ENCODE results near the gene SAP130. TPM values are rescaled to one million over a fixed set of nuclear protein-coding genes. Genes with fewer than 3 reads are reported as not detected.

The SAP130 gene
- total RNA-seq, 1 experiment from 2014 or later = 45.6 TPM

- no peak overlapping the region for H4K91ac ChIP-seq (ENCODE audit: insufficient read length, low read depth, low read length)
- H3K9ac ChIP-seq (ENCODE audit: extremely low read depth, insufficient read length, low read length) = no peak overlapping the region
- H3K27me3 Mint-ChIP-seq (ENCODE audit: low read depth) = no peaks in the 10 kb centered on the region
- H3K9me3 Mint-ChIP-seq = no peaks in the 10 kb centered on the region
- H4K20me1 ChIP-seq (ENCODE audit: control insufficient read depth, insufficient read depth, insufficient read length) = no peaks in the 10 kb centered on the region
- no peak overlapping the region for H2AK5ac ChIP-seq (ENCODE audit: insufficient read length, low read length)
- DNase-seq = no peak
- H2BK20ac ChIP-seq (ENCODE audit: low read depth, low read length, poor library complexity, severe bottlenecking) = no peak overlapping the region
- H3T11ph ChIP-seq (ENCODE audit: low read length) = no peak overlapping the region
- peaks cover 17 to 59% (median 41%) of the 10 kb centered on the region in 3 experiments for H3K36me3 Mint-ChIP-seq (ENCODE audit: insufficient read depth in 1 of 3, low read depth in 3 of 3)
- H3K14ac ChIP-seq (ENCODE audit: insufficient read depth, low read length) = no peak overlapping the region
- H3K18ac ChIP-seq (ENCODE audit: insufficient read length, low read depth, low read length) = no peak overlapping the region
- no peak overlapping the region for H3K4ac ChIP-seq (ENCODE audit: low read depth, low read length)
- no peak overlapping the region for H3K27ac Mint-ChIP-seq
- no peaks in the 10 kb centered on the region for H3K4me1 Mint-ChIP-seq
- no peak overlapping the region for H2BK15ac ChIP-seq (ENCODE audit: low read depth, low read length)
- no peaks in the 10 kb centered on the region for H3K27me3 ChIP-seq (ENCODE audit: insufficient read depth, low read length)
- H3K56ac ChIP-seq (ENCODE audit: insufficient read length, low read depth, low read length) = no peak overlapping the region
- H3K4me1 ChIP-seq (ENCODE audit: insufficient read depth, low read length) = no peaks in the 10 kb centered on the region
- no peak overlapping the region for H2BK12ac ChIP-seq (ENCODE audit: insufficient read length, low read depth, low read length)
- no peaks in the 10 kb centered on the region for H3K79me2 ChIP-seq (ENCODE audit: insufficient read depth, low read length)
- no peaks in the 10 kb centered on the region for H3K23me2 ChIP-seq (ENCODE audit: insufficient read length, low read depth, low read length, poor library complexity, severe bottlenecking)
- H3K4me3 Mint-ChIP-seq = no peak overlapping the region
- H2BK120ac ChIP-seq (ENCODE audit: low read depth, low read length, poor library complexity, severe bottlenecking) = no peak overlapping the region
- H3K4me2 ChIP-seq (ENCODE audit: insufficient read depth, insufficient read length, low read length) = no peak overlapping the region
- no peaks in the 10 kb centered on the region for H3K79me1 ChIP-seq (ENCODE audit: insufficient read depth, low read depth, low read length, poor library complexity, severe bottlenecking)
- no peak overlapping the region for H3K27ac ChIP-seq (ENCODE audit: insufficient read length, low read depth, low read length)
- WGBS (ENCODE audit: extremely low coverage, insufficient read length, low lambda C conversion rate) = 100% methylated on average over 1 of the region's 11 CpGs
- no peak overlapping the region for H4K8ac ChIP-seq (replicated peaks; ENCODE audit: insufficient read length, low read depth, low read length)
- no peak overlapping the region for H2BK5ac ChIP-seq (ENCODE audit: insufficient read length, low read length)
- H3K9me3 ChIP-seq (ENCODE audit: control insufficient read depth, low read depth, low read length) = no peaks in the 10 kb centered on the region
- H4K5ac ChIP-seq (ENCODE audit: insufficient read length, low read depth, low read length) = no peak overlapping the region
- H3K23ac ChIP-seq (ENCODE audit: insufficient read length, low read depth, low read length) = no peak overlapping the region
- no peak overlapping the region for H2AFZ ChIP-seq (ENCODE audit: low read length)
- no peak for TF ChIP-seq CTCF (conservative IDR thresholded peaks at IDR 0.05)
Measured at GRCh38 chr2:127968610-127969339, 59.1 kb downstream of the SAP130 start.

Data from H9 (cell line).